ENCODE measurements around the gene RBP5. TPM values are rescaled to one million over a fixed set of nuclear protein-coding genes. Genes with fewer than 3 reads are reported as not detected.
A peak's percentile ranks its signal among the peaks of the same experiment; 100 is the strongest.
"Not testable (repeated sequence)": the region's sequence is repeated elsewhere in the genome, so short reads cannot be mapped to it uniquely, and the experiment has no call there.

RBP5 gene
- total RNA-seq, 2 donors from 2014 or later: not detected

- Mint-ChIP-seq H3K27ac (no peak overlapping the region), H3K36me3 (peaks cover 9 to 10% of the 10 kb centered on the region in 2 donors), H3K9me3 (no peaks in the 10 kb centered on the region)
- no peak for ATAC-seq
- peak in 1 of 2 donors; percentile 9 for DNase-seq (ENCODE audit: low spot score in 2 of 2)
Measured at GRCh38 chr12:7116196-7116595, 12.5 kb downstream of the RBP5 start.

DNA sequence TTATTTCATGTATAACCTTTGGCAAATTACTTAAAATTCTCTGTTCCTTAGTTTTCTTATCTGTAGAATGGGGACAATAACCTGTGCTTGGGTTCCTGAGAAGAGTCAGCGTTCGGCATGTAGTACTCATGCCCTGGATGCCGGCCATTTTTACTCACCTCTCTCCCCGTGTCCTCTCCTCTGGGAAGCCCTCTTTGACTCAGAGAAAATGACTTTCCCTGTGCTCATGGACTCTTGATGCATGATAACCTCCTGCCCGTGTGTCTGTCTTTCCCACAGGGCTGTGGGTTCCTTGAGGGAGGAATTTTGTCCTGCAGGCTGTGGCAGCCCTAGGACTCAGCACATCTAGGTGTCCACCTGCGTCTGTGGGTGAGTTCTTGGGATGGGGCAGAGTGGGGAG lies 13.8 kb downstream of the RBP5 start:
- peaks cover 9 to 10% of the 10 kb centered on the region in 2 donors for H3K36me3 Mint-ChIP-seq
- no peak for ATAC-seq
- DNase-seq (ENCODE audit: low spot score in 2 of 2): no peak
- no peaks in the 10 kb centered on the region for H3K9me3 Mint-ChIP-seq
- no peak overlapping the region for H3K27ac Mint-ChIP-seq

DNA sequence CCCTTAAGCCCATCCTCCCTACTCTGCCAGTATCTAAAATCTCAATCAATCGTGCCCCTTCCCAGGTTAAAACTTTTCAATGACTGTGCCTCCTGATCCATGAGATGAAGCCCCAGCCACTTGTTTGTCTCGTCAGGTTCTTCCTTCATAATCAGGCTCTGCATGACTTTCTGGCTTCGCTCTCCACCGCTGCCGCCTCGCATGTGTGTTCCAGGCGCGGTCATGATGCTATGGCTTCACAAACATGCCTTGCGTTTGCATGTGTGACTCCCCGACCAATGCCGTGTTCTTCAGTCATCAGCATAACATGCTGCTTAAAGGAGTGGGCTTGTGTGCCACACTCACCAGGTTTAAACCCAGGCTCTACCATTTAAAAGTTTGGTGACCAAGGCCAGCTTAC lies 14.7 kb downstream of the RBP5 start:
- DNase-seq (ENCODE audit: low spot score in 2 of 2): peak in 1 of 2 donors; percentile 44
- ATAC-seq: no peak
- no peak overlapping the region for H3K27ac Mint-ChIP-seq
- peaks cover 9 to 17% of the 10 kb centered on the region in 2 donors for H3K36me3 Mint-ChIP-seq
- H3K9me3 Mint-ChIP-seq: no peaks in the 10 kb centered on the region

GRCh38 chr12:7113389-7113871 lies 15.3 kb downstream of the RBP5 start:
- peak; percentile 46 to 54 for DNase-seq (ENCODE audit: low spot score in 2 of 2)
- peaks cover 9 to 17% of the 10 kb centered on the region in 2 donors for H3K36me3 Mint-ChIP-seq
- no peak overlapping the region for H3K27ac Mint-ChIP-seq
- peak in 1 of 2 donors; percentile 12 for ATAC-seq
- no peaks in the 10 kb centered on the region for H3K9me3 Mint-ChIP-seq

- DNase-seq (ENCODE audit: low spot score in 2 of 2): peak in 1 of 2 donors; percentile 7
- Mint-ChIP-seq H3K36me3 (peaks cover 17 to 18% of the 10 kb centered on the region in 2 donors), H3K27ac (no peak overlapping the region), H3K9me3 (no peaks in the 10 kb centered on the region)
- ATAC-seq: no peak
Measured at GRCh38 chr12:7112041-7112440, 16.6 kb downstream of the RBP5 start.

DNA sequence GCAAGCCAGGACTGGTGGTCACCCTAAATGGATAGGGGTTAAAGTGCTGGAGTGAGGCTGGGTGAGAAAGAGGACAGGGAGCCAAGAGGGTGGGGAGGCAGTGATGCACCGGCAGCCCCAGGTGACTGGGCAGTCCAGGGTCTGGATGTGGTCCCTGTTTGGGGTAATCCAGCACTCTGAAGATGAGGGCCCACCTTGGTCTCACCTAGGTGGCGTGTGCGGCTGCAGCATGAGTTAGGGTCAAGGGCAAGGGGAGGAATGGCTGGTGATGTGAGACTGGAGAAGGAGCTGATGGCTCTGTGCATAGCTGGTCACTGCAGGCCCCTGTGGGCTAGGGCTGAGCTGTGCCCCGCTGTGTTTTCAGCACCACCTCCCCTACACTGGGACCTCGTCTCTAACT lies 18.0 kb downstream of the RBP5 start:
- DNase-seq (ENCODE audit: low spot score in 2 of 2) (no peak), ATAC-seq (no peak)
- no peak overlapping the region for H3K27ac Mint-ChIP-seq
- peaks cover 8% of the 10 kb centered on the region in 2 donors for H3K9me3 Mint-ChIP-seq
- peaks cover 26 to 31% of the 10 kb centered on the region in 2 donors for H3K36me3 Mint-ChIP-seq

DNA sequence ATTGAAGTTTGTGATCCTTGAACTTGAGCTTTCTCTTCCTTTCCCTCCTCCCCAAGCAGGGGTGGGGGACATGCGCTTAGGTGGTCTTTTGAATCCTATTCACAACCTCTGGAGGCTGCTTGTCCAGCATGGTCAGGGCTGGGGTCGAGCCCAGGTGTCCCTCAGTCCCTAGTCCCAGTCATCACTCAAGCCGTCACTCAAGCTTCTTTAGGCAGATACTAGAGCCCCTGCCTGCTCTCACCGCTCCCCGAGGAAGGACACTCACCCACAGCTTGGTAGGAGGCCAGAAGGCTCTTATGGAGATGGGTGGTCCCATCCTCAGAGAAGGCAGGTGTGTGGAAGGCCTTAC lies 19.1 kb downstream of the RBP5 start:
- Mint-ChIP-seq H3K9me3 (peaks cover 10 to 11% of the 10 kb centered on the region in 2 donors), H3K27ac (peak overlapping the region; percentile 22 to 93), H3K36me3 (peaks cover 31 to 34% of the 10 kb centered on the region in 2 donors)
- no peak for ATAC-seq
- peak in 1 of 2 donors; percentile 52 for DNase-seq (ENCODE audit: low spot score in 2 of 2)

- Mint-ChIP-seq H3K9me3 (peaks cover 10 to 11% of the 10 kb centered on the region in 2 donors), H3K36me3 (peaks cover 28 to 35% of the 10 kb centered on the region in 2 donors), H3K27ac (peak within 1 kb of the TSS; percentile 93 to 96)
- ATAC-seq: peak; percentile 45 to 56
- peak; percentile 86 to 94 for DNase-seq (ENCODE audit: low spot score in 2 of 2)
Measured at GRCh38 chr12:7108796-7109571, 19.7 kb downstream of the RBP5 start, which contains the start of gene C1RL. Gene C1RL, minus strand, starts transcription at chr12:7109214. Its CDS starts 34 bp downstream, at chr12:7109180.

DNA sequence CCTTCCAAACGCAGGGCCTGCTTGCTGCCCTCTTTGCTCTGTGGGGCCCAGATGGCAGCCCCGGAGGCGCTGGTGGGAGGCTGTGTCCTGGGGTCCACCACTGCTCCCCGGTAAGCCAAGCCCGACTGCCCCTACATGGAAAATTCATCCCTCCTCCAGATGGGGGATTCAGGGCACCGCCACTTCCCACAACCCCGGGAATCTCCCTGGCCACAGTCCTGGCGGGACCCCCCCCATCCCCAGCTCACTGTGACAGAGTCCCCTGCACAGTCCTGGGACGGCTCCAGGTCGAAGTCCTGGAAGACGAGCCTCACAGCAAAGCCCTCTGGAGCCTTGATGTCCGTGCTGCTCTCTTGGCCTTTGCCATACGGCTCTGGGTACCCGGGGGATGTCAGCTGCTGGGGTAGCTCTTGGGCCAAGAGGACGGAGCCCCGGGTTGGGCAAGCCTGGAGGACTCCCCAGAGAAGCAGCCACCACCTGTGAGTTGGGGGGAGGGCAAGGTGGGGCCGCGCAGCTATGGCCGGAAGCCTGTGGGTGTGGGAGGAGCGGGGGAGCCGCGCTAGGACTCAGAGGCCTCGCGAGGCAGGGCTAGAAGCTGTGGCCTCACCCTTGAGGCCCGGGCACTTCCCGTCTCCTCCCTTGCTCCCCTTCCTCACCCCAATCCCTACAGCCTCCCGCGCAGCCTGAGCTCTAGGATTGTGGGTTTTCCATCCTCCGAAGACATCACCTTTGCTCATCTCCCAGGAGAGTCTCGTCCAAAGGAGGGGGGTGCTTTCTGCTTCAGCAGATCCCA lies 20.5 kb downstream of the RBP5 start:
- DNase-seq (ENCODE audit: low spot score in 2 of 2): peak; percentile 79 to 80
- Mint-ChIP-seq H3K9me3 (peaks cover 10 to 11% of the 10 kb centered on the region in 2 donors), H3K36me3 (peaks cover 21 to 35% of the 10 kb centered on the region in 2 donors), H3K27ac (peak overlapping the region; percentile 93 to 96)
- ATAC-seq: peak; percentile 94 to 95

DNA sequence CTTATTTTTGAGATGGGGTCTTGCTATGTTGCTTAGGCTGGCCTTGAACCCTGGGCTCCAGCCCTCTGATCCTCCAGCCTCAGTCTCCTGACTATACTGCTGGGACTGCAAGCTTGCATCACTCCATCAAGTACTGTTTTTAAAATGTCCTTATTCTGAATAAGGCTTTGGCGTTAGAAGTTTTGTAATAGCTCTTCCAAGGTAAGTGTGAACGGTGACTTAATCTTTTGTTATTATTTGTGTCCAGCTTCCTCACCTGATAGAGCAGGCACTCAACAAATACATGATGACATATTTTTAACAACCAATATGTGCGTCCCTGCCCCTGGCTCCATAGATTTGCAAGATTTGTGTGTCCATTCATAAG lies 21.1 kb downstream of the RBP5 start:
- DNase-seq (ENCODE audit: low spot score in 2 of 2) (peak in 1 of 2 donors; percentile 11), ATAC-seq (peak in 1 of 2 donors; percentile 2)
- H3K9me3 Mint-ChIP-seq: peaks cover 10 to 11% of the 10 kb centered on the region in 2 donors
- peak overlapping the region; percentile 93 to 96 for H3K27ac Mint-ChIP-seq
- peaks cover 21 to 35% of the 10 kb centered on the region in 2 donors for H3K36me3 Mint-ChIP-seq

DNA sequence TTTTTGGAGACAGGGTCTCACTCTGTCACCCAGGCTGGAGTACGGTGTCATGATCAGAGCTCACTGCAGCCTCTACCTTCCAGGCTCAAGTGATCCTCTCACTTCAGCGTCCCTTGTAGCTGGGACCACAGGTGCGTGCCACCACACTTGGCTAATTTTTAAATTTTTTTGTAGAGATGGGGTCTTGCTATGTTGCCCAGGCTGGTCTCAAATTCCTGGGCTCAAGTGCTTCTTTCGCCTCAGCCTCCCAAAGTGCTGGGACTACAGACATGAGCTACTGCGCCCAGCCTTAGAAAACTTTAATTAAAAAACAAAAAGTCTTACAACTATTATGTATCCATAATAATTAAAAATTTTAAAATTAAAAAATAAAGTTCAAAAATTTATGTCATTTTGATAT lies 21.5 kb downstream of the RBP5 start:
- Mint-ChIP-seq H3K36me3 (peaks cover 21 to 35% of the 10 kb centered on the region in 2 donors), H3K9me3 (peaks cover 10 to 11% of the 10 kb centered on the region in 2 donors)
- not testable (repeated sequence) for ATAC-seq; DNase-seq (ENCODE audit: low spot score in 2 of 2); H3K27ac Mint-ChIP-seq

- no peak overlapping the region for H3K27ac Mint-ChIP-seq
Measured at GRCh38 chr12:7106082-7106481, 22.6 kb downstream of the RBP5 start.

GRCh38 chr12:7103837-7104584 lies 24.7 kb downstream of the RBP5 start:
- Mint-ChIP-seq H3K27ac (peak overlapping the region in 1 of 2 donors; percentile 22), H3K36me3 (peaks cover 15 to 35% of the 10 kb centered on the region in 2 donors), H3K9me3 (peaks cover 10 to 11% of the 10 kb centered on the region in 2 donors)
- peak in 1 of 2 donors; percentile 48 for DNase-seq (ENCODE audit: low spot score in 2 of 2)
- no peak for ATAC-seq

More at GRCh38 chr12:7106082-7106481, 22.6 kb downstream of the RBP5 start:
- DNase-seq (ENCODE audit: low spot score in 2 of 2): no peak
- no peak for ATAC-seq
- Mint-ChIP-seq H3K9me3 (peaks cover 10 to 11% of the 10 kb centered on the region in 2 donors), H3K36me3 (peaks cover 21 to 35% of the 10 kb centered on the region in 2 donors)

- Mint-ChIP-seq H3K9me3 (peaks cover 10 to 11% of the 10 kb centered on the region in 2 donors), H3K27ac (peak overlapping the region in 1 of 2 donors; percentile 1), H3K36me3 (peaks cover 15 to 27% of the 10 kb centered on the region in 2 donors)
- DNase-seq (ENCODE audit: low spot score in 2 of 2) (peak in 1 of 2 donors; percentile 14), ATAC-seq (no peak)
Measured at GRCh38 chr12:7102582-7102981, 26.1 kb downstream of the RBP5 start.

GRCh38 chr12:7101694-7102131 lies 27.0 kb downstream of the RBP5 start:
- peak in 1 of 2 donors; percentile 28 for DNase-seq (ENCODE audit: low spot score in 2 of 2)
- Mint-ChIP-seq H3K36me3 (peaks cover 15 to 22% of the 10 kb centered on the region in 2 donors), H3K27ac (peak overlapping the region; percentile 19 to 25), H3K9me3 (peaks cover 10 to 11% of the 10 kb centered on the region in 2 donors)
- ATAC-seq: no peak

Data from activated naive CD4-positive, alpha-beta T cell treated with anti-CD3 and anti-CD28 coated beads, Interleukin-2, amount 50 U/mL, for 72 hours (primary cell).